HPDE6-E6E7 (cell line): ENCODE results near the gene CREB3L2.
A peak's percentile ranks its signal among the peaks of the same experiment; 100 is the strongest.

Experiments
- DNase-seq: peaks from one replicate; pipeline ENCODE4 v3.0.0; 2011; ENCODE audit warnings: missing footprints; ENCODE audit errors: extremely low spot score

CREB3L2 gene

DNA sequence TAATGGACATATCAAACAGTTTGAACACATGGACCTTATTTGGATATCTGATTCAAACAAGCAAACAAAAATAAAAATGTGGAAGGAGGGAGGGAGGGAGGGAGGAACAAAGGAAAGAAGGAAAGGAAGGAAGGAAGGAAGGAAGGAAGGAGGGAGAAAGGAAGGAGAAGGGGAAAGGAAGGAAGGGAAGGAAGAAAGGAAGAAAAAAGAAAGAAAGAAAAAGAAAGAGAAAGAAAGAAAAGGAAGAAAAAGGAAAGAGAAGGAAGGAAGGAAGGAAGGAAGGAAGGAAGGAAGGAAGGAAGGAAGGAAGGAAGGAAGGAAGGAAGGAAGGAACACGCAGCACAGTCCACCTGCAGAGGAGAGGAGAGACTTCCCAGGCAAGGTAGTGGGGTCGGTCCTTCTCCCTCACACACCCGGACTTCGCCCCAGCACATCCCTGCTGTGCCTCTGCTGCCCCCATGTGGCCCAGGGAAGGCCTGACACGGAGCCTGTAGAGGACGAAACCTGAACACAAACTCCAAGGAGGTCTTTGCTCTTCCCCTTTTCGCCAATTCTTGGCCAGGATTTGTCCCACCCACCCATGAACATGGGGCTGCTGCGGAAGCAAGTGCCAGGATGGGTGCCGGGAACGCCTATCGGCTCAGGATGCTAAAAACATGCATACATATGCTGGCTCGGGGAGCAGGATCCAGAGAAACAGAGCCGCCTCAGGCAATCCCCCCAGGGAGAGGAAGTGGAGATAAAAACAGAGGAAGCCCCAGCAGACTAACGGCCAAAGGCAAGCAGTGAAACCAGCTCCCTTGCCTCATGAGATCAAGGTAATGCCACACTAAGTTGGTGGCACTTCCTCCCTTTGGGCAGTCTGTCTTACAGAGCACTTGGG lies 102.8 kb downstream of the CREB3L2 start:
- DNase-seq, result peak; percentile 58

- DNase-seq, result no peak
These were observed 106.3 kb downstream of the CREB3L2 start for GRCh38 chr7:137895301-137896221.

- DNase-seq, result no peak
These were observed 108.6 kb downstream of the CREB3L2 start for GRCh38 chr7:137893143-137893742.

DNA sequence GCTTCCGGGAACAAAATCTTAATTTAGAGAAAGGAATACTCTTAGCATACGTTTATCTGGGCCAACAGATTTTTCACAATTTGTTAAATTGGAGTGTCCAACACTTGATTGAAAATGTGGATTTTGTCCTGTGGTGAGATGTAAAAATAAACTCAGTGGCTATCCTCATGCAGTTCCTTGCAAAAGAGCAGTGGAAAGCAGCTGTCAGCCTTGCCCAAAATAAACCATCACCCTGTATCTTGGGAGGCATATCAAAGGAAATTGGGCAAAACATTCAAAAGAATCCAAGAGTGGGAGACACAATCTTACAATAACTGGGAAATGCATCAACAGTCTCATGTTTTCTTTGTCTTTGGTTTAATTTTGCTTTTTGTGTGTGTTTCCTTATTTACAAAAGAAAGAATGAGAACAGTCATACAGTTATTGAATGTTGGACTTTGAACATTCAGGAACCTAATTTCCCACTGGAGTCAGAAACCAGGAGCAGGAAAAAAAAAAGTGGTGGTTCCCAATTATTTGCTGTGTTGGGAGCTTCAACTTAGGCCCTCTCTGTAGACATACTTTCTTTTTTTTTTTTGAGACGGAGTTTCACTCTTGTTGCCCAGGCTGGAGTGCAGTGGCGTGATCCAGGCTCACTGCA lies 110.8 kb downstream of the CREB3L2 start:
- DNase-seq, result no peak

DNA sequence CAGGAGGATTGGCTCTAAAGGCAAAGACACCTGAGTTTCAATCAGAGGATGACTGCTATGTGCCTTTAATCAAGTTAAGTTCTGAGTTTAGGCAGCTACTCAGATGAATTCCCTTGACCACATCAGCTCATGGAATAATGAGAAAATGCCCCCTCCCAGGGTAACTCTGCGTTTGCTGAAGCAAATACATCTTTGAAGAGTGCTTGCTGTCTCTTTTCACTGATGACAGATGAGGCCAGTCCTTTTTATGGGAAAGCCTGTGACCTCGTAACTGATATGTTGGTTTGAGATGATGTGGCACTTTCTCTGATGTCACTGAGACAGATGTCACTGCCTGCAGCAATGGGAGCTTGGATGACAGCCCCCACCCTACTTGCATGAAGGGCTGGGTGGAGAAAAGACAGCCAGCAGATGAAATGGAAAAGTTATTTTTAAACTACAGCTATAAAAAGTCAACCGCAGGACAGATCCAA lies 111.4 kb downstream of the CREB3L2 start:
- DNase-seq, result no peak

DNA sequence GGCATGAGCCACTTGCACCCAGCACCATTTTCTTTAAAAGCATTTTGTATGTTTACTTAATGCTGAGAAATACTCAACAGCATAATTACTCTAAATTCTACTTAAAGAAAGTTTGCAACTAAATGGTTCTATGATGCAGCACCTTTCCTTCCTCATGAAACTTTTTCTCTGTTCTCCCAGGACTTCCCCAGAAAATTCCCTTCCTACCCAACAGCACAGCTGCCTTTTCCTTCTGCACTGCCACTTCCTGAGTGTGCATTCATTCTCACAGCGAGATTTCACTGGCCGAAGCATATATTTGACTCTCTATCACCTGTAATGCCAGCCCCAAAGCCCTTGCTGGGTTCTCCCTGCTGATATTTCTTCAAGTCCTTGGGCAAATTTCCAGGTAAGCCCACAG lies 113.6 kb downstream of the CREB3L2 start:
- no peak for DNase-seq

DNA sequence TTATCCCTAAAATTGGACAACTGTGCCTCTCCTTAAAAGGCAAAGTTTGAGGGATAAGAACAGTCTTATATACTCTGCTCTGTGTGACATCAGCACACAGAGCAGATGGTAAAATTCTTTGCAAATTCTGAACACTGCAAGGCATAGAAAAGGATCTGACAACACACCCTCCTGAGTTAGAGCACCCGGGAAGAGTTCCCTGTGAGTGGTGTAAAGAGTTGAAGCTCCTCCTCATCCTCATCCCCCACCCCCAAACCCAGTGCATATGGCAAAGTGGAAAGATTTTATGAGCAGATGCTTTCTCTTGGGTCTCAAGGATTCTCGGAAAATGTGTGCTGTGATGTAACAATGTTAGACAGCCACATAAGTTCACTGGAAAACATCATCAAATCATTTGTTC lies 115.1 kb downstream of the CREB3L2 start:
- no peak for DNase-seq

DNA sequence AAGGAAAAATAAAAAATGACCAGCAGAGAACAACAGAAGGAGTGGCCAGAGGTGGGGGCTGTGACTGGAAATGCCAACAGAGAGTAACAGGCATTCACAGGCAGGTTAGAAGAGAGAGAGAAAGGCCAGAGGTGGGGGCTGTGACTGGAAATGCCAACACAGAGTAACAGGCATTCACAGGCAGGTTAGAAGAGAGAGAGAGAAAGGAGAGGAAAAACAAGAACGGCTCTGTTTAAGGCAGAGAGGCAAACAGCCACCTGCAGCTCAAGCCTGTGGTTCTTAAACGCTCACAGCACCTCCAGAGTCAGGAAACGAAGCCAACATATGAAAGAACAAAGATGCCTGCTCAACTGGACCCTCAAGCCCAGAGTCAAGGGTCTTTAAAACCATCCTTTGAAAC lies 115.6 kb downstream of the CREB3L2 start:
- DNase-seq, result no peak

GRCh38 chr7:137885678-137886077 lies 116.2 kb downstream of the CREB3L2 start:
- no peak for DNase-seq

DNA sequence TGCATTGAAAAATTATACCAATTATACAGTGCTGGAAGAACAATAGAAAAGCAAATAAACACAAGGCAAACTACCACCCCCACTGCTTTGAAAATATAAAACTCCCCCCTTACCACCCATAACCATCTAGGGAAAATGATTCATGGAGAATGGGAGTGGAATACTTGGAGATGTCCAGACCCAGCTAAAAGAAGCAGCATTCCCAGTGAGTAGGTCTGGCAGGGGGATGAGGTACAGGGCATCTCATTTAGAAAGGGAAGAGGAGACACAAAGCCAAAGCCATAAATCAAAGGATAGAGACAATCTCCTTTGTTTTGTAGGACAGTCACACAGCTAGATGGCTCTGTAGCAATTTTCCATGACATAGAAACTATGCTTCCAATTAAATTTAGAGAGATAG lies 119.1 kb downstream of the CREB3L2 start:
- no peak for DNase-seq

DNA sequence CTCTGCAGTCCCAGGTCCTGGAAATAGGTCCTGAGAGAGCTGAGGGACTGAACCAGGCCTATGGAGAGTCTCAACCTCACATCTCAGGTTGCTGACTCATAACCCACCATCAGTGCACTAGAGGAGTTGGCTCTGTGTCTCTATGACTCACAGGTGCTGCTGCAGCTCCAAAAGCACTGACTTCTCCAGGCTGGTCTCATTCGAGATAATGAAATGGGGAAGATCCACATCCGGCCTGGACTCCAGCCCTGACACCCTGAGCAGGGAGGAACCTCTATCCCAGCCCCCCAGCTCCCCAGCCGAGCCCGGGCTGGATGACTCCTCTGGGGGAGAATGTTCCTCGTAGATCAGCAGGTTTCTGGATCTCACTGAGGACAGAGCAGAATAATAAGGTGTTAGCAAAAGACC lies 119.6 kb downstream of the CREB3L2 start:
- peak; percentile 94 for DNase-seq

GRCh38 chr7:137881607-137882260 lies 120.2 kb downstream of the CREB3L2 start:
- DNase-seq, result no peak

- DNase-seq, result peak; percentile 75
These were observed 121.5 kb downstream of the CREB3L2 start for GRCh38 chr7:137880432-137880831.

DNA sequence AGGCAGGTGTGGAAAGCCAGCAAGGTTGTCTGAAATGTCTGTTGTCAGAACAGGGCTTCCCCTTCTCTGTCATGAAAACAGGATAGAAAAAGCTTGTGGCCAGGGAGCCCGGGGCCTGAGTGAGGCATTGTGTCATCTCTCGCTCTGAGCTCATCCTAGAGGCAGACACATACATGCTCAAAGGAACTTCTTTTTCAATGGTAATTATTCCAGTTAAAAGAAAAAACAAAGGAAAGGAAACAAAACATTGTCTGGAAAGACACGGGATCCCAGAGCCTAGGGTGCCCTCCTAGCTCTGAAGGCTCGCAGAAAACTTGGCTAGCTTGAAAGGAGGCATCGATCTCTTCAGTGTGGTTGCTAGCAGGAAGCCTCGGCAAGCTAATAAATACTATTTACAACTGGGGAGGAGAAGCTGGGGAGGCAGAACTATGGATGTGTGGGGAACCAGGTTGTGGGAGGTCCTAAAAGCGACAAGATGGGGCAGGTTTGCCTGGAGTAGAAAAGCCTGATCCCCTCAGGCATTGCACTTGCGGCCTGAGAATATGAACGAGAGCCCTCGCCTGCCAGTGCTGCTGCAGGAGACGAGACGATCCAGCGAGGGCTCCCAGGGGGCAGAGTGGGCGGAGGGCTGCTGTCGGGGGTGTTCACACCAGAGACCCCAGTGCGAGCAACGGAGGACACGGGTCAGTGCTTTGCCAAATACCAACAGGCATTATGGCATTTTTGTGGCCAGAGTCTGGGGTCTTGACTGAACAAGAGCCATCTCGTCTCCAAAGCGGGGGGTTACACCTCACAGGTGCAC lies 122.3 kb downstream of the CREB3L2 start:
- peak; percentile 40 for DNase-seq

- no peak for DNase-seq
These were observed 123.4 kb downstream of the CREB3L2 start for GRCh38 chr7:137878333-137878961.

- DNase-seq, result no peak
These were observed 124.7 kb downstream of the CREB3L2 start for GRCh38 chr7:137877027-137877675.

GRCh38 chr7:137875746-137876145 lies 126.1 kb downstream of the CREB3L2 start:
- DNase-seq, result no peak

DNA sequence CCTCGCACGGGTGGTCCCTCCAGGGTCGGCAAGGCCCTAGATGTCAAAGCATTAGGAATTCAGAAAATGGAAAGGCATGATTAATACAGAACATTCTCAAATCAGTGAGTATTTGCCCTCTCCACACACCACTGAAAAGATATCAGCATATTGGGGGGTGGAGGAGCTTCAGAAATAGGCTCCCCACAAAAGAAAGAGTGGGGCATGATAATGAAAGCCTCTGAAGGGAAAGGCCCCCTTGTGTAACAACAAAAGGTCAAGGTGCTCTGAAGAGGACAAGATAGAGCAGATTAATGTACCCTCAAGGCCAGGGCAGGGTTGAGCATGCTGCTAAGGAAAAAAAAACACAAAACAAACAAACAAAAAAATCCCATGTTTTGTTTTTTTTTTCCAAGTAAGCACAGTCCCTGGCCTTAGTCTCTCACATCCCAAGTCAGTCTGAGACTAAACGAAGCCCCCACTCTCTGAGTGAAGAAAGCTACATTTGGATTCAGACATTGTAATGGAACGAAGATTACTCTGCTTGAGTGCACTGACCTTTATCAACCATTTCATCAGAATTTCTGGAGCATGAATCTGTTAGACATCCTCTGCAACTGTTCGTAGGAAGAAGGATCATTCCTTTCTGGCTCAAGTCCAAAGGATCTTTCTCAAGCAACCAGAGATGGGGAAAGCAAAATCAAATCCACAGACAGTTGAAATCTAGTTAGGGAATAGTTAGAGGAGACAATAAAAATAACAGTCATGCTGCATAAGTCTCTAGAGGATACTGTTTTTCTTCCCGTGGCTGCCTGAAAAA lies 127.7 kb downstream of the CREB3L2 start:
- DNase-seq, result no peak
